Measurements from ENCODE around the gene ACOXL.

ACOXL gene

GRCh38 chr2:110770404-110770958 lies 38.1 kb downstream of the ACOXL start:
- in situ Hi-C loops (cut with MboI; ENCODE audit: low sequenced_read_pairs, unreplicated experiment) = no loop called here

GRCh38 chr2:110770959-110771431 lies 38.6 kb downstream of the ACOXL start:
- no peak for DNase-seq (ENCODE audit: low spot score)
- TF ChIP-seq CTCF (IDR thresholded peaks at IDR 0.05; ENCODE audit: borderline replicate concordance, control extremely low read depth, extremely low read depth, insufficient read depth, missing control alignments) = no peak
- in situ Hi-C loops (cut with MboI; ENCODE audit: low sequenced_read_pairs, unreplicated experiment) = no loop called here

More at GRCh38 chr2:110770404-110770958, 38.1 kb downstream of the ACOXL start:
- no peak for TF ChIP-seq CTCF (IDR thresholded peaks at IDR 0.05; ENCODE audit: borderline replicate concordance, control extremely low read depth, extremely low read depth, insufficient read depth, missing control alignments)
- no peak for DNase-seq (ENCODE audit: low spot score)

- in situ Hi-C loops (cut with MboI; ENCODE audit: low sequenced_read_pairs, unreplicated experiment) = no loop called here
These were observed 39.4 kb downstream of the ACOXL start for GRCh38 chr2:110771547-110772382.

GRCh38 chr2:110772383-110772755 lies 40.0 kb downstream of the ACOXL start:
- DNase-seq (ENCODE audit: low spot score) = no peak
- no peak for TF ChIP-seq CTCF (IDR thresholded peaks at IDR 0.05; ENCODE audit: borderline replicate concordance, control extremely low read depth, extremely low read depth, insufficient read depth, missing control alignments)
- in situ Hi-C loops (cut with MboI; ENCODE audit: low sequenced_read_pairs, unreplicated experiment) = no loop called here

More at GRCh38 chr2:110771547-110772382, 39.4 kb downstream of the ACOXL start:
- no peak for TF ChIP-seq CTCF (IDR thresholded peaks at IDR 0.05; ENCODE audit: borderline replicate concordance, control extremely low read depth, extremely low read depth, insufficient read depth, missing control alignments)
- DNase-seq (ENCODE audit: low spot score) = no peak

GRCh38 chr2:110773401-110773921 lies 41.1 kb downstream of the ACOXL start:
- no peak for TF ChIP-seq CTCF (IDR thresholded peaks at IDR 0.05; ENCODE audit: borderline replicate concordance, control extremely low read depth, extremely low read depth, insufficient read depth, missing control alignments)
- in situ Hi-C loops (cut with MboI; ENCODE audit: low sequenced_read_pairs, unreplicated experiment) = no loop called here
- DNase-seq (ENCODE audit: low spot score) = no peak

- no peak for TF ChIP-seq CTCF (IDR thresholded peaks at IDR 0.05; ENCODE audit: borderline replicate concordance, control extremely low read depth, extremely low read depth, insufficient read depth, missing control alignments)
- no peak for DNase-seq (ENCODE audit: low spot score)
- in situ Hi-C loops (cut with MboI; ENCODE audit: low sequenced_read_pairs, unreplicated experiment) = no loop called here
These were observed 42.3 kb downstream of the ACOXL start for GRCh38 chr2:110774701-110775100.

Measured in GM13976 (cell line).